Skeletal muscle satellite cell (primary cell): ENCODE data around the gene PRDM8.
"Not testable (repeated sequence)": the region's sequence is repeated elsewhere in the genome, so short reads cannot be mapped to it uniquely, and the experiment has no call there.

Experiments
- H3K27me3 ChIP-seq: 2 replicates; pipeline ENCODE4 v1.7.0; 2013; ENCODE audit warnings: low read length; ENCODE audit not compliant: control insufficient read depth, insufficient read depth
- H3K36me3 ChIP-seq: 2 replicates; pipeline ENCODE4 v1.7.0; 2013; ENCODE audit warnings: mild to moderate bottlenecking, control low read depth, low read length; ENCODE audit not compliant: insufficient read depth
- H3K4me1 ChIP-seq: 2 replicates; pipeline ENCODE4 v1.7.0; 2013; ENCODE audit warnings: low read length; ENCODE audit not compliant: control insufficient read depth, insufficient read depth
- H3K4me2 ChIP-seq: 2 replicates; pipeline ENCODE4 v1.7.0; 2013; ENCODE audit warnings: mild to moderate bottlenecking, low read length
- H3K4me3 ChIP-seq: 2 replicates; pipeline ENCODE4 v1.7.0; 2013; ENCODE audit warnings: low read length
- H3K9ac ChIP-seq: 2 replicates; pipeline ENCODE4 v1.7.0; 2013; ENCODE audit warnings: mild to moderate bottlenecking, low read depth, low read length, moderate library complexity
- H3K9me3 ChIP-seq: replicated peaks from 2 replicates; pipeline ENCODE4 v1.7.0; 2013; ENCODE audit warnings: mild to moderate bottlenecking, control low read depth, low read length

The PRDM8 gene

DNA sequence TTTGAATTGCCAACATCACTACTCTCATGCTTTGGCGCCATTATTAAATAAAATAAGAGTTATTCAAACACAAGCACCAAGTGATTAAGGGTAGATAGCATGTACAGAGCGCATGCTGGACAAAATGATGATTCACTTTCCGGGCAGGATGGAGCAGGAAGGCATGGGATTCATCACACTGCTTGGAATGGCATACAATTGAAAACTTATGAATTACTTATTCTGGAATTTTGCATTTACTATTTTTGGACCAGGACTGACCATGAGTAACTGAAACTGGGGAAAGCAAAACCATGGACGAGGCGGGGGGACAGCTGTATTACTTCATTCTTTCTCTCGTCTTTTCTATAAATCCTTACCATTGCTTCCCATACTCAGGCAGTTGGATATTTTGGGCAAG lies 40.7 kb downstream of the PRDM8 start:
- peaks cover 80% of the 10 kb centered on the region for H3K4me1 ChIP-seq
- no peaks in the 10 kb centered on the region for H3K9me3 ChIP-seq

DNA sequence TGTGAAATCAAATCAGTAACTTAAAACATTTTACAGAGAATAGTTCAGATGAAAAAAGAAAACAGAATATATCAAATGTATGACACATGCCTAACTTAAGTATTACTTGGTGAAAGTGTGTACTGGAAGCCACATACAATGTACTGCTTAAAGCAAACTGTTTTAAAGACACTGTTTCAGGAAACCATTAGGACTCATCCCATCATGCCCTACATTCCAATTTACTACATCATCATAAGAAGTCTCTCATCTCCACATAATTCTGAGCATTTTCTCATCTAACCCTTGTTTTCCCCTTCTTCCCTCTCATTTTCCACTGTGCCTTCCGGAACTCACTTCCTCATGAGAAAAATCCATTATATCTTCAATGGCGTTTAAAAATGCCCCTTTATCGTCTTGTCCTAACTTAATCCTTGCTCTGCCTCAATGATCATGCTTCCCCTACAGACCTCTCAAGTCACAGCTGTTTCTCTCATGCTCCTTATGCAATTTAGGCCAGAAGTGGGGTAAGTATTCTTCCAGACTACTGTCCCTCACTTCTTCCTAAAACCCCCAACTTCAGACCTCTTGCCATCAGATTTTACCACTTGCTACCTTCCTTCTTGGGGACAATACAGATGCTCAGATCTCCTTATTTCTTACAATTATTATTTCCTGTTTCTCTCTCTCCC lies 42.3 kb downstream of the PRDM8 start:
- Histone ChIP-seq H3K27me3 (no peaks in the 10 kb centered on the region), H3K9ac (peak overlapping the region; percentile 83), H3K4me3 (peak overlapping the region; percentile 5), H3K9me3 (no peaks in the 10 kb centered on the region), H3K4me1 (peaks cover 67% of the 10 kb centered on the region), H3K36me3 (no peaks in the 10 kb centered on the region), H3K4me2 (peak overlapping the region; percentile 10)

More for the DNA sequence above, 40.7 kb downstream of the PRDM8 start:
- peak overlapping the region; percentile 83 for H3K9ac ChIP-seq
- peak overlapping the region; percentile 66 for H3K4me2 ChIP-seq
- H3K4me3 ChIP-seq = peak overlapping the region; percentile 44
- H3K36me3 ChIP-seq = no peaks in the 10 kb centered on the region
- no peaks in the 10 kb centered on the region for H3K27me3 ChIP-seq

DNA sequence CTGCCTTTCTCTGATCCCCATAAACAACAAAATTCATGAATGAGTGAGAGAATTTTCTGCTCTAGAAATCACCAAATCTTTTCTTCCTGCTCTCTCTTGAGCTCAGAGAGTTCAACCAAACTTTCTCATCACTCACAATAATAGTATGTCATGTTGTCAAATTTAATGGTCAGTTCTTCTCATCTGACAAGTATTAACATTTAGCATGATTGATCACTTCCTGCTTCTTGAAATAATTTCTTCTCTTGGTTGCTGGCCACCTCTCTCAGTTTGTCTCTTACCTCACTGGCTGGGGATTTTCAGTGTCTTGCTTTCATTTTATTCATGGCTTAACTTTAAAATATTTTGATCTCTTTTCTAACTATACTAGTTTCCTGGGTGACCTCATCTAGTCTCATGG lies 43.7 kb downstream of the PRDM8 start:
- Histone ChIP-seq H3K4me3 (no peak overlapping the region), H3K4me2 (peak overlapping the region; percentile 38), H3K36me3 (no peaks in the 10 kb centered on the region), H3K27me3 (no peaks in the 10 kb centered on the region), H3K9ac (peak overlapping the region; percentile 20), H3K4me1 (peaks cover 55% of the 10 kb centered on the region), H3K9me3 (no peaks in the 10 kb centered on the region)

DNA sequence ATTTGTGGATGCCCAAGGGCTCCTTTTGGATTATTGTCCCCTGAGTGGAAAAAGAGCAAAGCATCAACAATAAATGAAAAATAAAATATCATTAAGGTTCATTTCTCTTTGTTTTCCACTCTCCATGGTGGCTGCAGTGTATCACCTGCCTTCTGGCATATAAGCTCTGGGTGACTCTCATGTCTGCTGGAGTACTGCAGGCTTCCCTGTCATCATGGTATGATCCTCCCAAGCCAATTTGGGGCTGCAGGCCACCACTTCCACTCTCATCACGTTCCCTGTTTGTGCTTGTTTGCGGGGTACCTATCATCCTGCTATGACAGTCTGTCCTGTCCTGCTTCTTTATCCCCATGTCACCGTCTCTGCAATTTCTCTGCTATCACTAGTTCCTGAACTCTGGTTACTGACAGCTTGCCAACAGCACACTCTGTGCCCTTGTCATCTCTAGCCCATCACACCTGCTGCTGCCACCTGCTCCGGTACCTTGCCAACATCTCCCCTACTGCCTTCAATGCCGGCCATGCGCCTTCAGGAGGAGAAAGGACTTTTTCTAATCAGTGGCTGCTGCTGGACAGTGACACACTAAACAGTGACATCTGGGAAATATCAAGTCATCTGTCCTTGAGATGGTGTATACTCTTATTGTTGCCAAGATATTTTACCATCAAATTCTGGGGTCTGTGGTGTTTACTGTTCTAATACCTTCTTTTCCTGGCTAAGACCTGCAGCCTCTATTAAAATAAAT lies 46.1 kb downstream of the PRDM8 start:
- Histone ChIP-seq H3K9ac (no peak overlapping the region), H3K4me3 (no peak overlapping the region), H3K27me3 (no peaks in the 10 kb centered on the region), H3K36me3 (no peaks in the 10 kb centered on the region), H3K4me1 (peaks cover 33% of the 10 kb centered on the region), H3K9me3 (no peaks in the 10 kb centered on the region), H3K4me2 (no peak overlapping the region)

DNA sequence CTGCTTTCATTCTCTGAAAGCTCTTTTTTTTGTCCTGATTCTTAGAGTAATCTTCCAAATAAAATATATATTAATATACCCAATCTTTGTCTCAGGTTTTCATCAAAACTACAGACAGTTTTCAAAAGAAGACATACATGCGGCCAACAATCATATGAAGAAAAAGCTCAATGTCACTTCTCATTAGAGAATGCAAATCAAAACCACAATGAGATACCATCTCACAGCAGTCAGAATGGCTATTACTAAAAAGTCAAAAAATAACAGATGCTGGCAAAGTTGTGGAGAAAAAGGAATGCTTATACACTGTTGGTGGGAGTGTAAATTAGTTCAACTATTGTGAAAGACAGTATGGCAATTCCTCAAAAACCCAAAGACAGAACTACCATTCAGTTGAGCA lies 50.2 kb downstream of the PRDM8 start:
- H3K9ac ChIP-seq, H3K4me2 ChIP-seq, H3K9me3 ChIP-seq, H3K27me3 ChIP-seq, H3K36me3 ChIP-seq, H3K4me1 ChIP-seq, H3K4me3 ChIP-seq: not testable (repeated sequence)

DNA sequence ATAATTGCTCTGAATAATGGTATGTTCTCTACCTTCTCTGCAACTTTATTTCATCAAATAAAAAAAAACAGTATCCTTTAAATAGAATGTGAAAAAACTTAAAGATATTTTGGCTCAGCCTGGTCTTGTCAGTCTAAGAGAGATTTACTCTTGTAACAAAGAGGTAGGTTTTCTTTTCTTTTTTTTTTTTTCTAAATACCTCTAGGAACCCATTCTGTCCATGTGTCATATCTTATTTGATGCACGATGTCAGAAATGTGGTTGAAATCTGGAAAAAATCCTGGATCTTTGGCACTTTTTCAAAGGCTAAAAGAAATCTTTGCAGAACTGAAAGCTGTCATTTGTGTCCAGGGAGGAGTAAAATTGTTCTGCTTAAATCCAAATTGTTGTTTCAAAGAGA lies 51.8 kb downstream of the PRDM8 start:
- Histone ChIP-seq H3K36me3 (no peaks in the 10 kb centered on the region), H3K9ac (no peak overlapping the region), H3K4me1 (peaks cover 20% of the 10 kb centered on the region), H3K4me2 (peak overlapping the region; percentile 10), H3K4me3 (no peak overlapping the region), H3K9me3 (no peaks in the 10 kb centered on the region), H3K27me3 (no peaks in the 10 kb centered on the region)

DNA sequence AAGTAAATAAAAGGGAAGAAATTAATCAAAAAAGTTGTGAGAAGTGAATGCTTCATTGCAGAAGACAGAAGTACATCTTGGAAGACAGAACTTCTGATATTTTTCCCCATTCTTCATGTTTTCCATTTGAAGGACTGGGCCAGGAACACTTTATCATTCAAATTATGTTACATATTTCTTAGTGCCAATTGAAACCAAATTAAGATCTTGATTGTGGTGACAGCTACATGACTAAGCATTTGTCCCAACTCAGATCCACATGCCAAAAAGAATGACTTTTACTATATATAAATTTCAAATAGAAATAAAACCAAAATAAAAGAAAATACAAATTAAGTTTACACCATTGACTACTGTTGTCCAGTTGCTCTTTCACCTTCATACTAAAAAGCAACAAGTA lies 55.1 kb downstream of the PRDM8 start:
- Histone ChIP-seq H3K4me1 (peaks cover 43% of the 10 kb centered on the region), H3K9me3 (no peaks in the 10 kb centered on the region), H3K4me3 (no peak overlapping the region), H3K27me3 (no peaks in the 10 kb centered on the region), H3K36me3 (no peaks in the 10 kb centered on the region), H3K9ac (no peak overlapping the region), H3K4me2 (no peak overlapping the region)

DNA sequence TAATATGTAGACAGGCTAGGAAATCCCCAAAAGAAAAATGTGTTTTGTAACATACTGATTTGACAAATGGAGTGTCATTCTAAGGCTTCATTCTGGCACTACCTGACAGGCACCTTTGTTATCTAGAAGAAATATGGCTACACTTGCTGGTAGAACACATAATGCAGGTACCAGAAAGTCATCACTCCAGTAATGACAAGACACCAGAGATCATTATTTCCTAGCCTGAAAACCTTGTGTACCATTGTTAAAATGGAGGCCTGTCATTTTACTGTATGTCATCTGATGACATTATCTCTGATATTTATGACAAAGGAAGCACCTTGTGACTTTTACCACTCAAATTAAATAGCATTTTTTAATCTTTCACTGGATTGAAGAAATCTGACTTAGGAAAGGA lies 55.6 kb downstream of the PRDM8 start:
- H3K4me1 ChIP-seq = peaks cover 43% of the 10 kb centered on the region
- no peaks in the 10 kb centered on the region for H3K27me3 ChIP-seq
- no peaks in the 10 kb centered on the region for H3K9me3 ChIP-seq
- no peak overlapping the region for H3K4me2 ChIP-seq
- H3K36me3 ChIP-seq = no peaks in the 10 kb centered on the region
- H3K4me3 ChIP-seq = no peak overlapping the region
- no peak overlapping the region for H3K9ac ChIP-seq

DNA sequence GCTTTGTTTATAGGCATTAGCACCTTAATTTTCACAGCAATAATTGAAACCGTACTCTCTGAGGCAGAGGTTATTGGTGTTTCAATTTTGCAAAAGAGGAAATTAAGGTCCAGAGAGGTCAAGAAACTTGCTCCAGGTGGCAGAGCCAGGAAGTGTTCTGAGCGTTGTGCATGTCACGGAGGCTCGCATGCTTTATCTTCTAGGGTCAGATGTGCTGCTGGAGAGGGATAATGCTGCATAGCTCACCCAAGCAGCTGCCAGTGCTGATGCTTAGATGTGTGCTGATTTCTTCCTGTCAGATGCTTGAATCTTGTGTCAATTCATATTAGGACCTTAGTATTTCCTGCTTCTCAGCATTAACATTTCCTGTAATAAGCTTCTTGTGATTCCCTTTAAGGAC lies 56.2 kb downstream of the PRDM8 start:
- H3K36me3 ChIP-seq = no peaks in the 10 kb centered on the region
- no peak overlapping the region for H3K9ac ChIP-seq
- H3K4me2 ChIP-seq = no peak overlapping the region
- no peak overlapping the region for H3K4me3 ChIP-seq
- no peaks in the 10 kb centered on the region for H3K27me3 ChIP-seq
- no peaks in the 10 kb centered on the region for H3K9me3 ChIP-seq
- peaks cover 43% of the 10 kb centered on the region for H3K4me1 ChIP-seq
